Stomach (tissue), 9 donors: ENCODE measurements around the gene BANF2. TPM values are rescaled to one million over a fixed set of nuclear protein-coding genes. Genes with fewer than 3 reads are reported as not detected.

ENCODE experiments used
- DNase-seq, 2 donors: peaks; one replicate each; pipeline versions ENCODE4 v3.0.0 to v3.0.0-alpha.2; 2013 to 2019
- H3K27ac ChIP-seq, 5 donors: fragments of 200-600 bp in 4 of 5; sonication (generic) in 4 of 5; one replicate each; pipeline ENCODE4 v1.5.1; 2013 to 2019; ENCODE audit warnings: mild to moderate bottlenecking in 1 of 5, moderate library complexity in 1 of 5
- H3K27me3 ChIP-seq, 3 donors: fragments of 200-600 bp; sonication (generic); one replicate each; pipeline ENCODE4 v1.5.1; 2017 to 2019; ENCODE audit warnings: mixed run types in 1 of 3
- H3K36me3 ChIP-seq, 4 donors: fragments of 200-600 bp; sonication (generic); 1 replicate in 3 of 4; 2 replicates in 1 of 4; pipeline ENCODE4 v1.5.1; 2016 to 2019
- H3K4me1 ChIP-seq, 4 donors: fragments of 200-600 bp; sonication (generic); one replicate each; pipeline ENCODE4 v1.5.1; 2016 to 2019
- H3K4me3 ChIP-seq, 4 donors: fragments of 200-600 bp; sonication (generic) in 3 of 4; one replicate each; pipeline ENCODE4 v1.5.1; 2016 to 2019; ENCODE audit warnings: mild to moderate bottlenecking in 1 of 4
- H3K9me3 ChIP-seq, 4 donors: fragments of 200-600 bp; sonication (generic); one replicate each; pipeline ENCODE4 v1.5.1; 2016 to 2019
- EP300 ChIP-seq: sonication (generic); formaldehyde crosslinking; IDR thresholded peaks from one replicate; pipeline ENCODE4 v1.6.1; 2017; ENCODE audit warnings: antibody characterized with exemption
- POLR2A ChIP-seq, 4 donors: fragments of 450-650 bp; IDR thresholded peaks; one replicate each; pipeline ENCODE4 v1.6.1; 2016; ENCODE audit warnings: antibody characterized with exemption in 4 of 4, control low read depth in 2 of 4, mild to moderate bottlenecking in 1 of 4, moderate library complexity in 1 of 4
- POLR2AphosphoS5 ChIP-seq, 3 donors: sonication (generic); formaldehyde crosslinking; IDR thresholded peaks; one replicate each; pipeline ENCODE4 v1.6.1; 2016; ENCODE audit warnings: antibody characterized with exemption in 3 of 3
- WGBS, 5 donors: extraction: QIAGEN DNeasy Blood & Tissue Kit in 3 of 5; methylation state at CpG; one replicate each; pipeline versions ENCODE4 v1.1.5 to v1.1.7; 2013 to 2018; 5-methylcytosine and 5-hydroxymethylcytosine counted together
- intact Hi-C: fragments of 100-400 bp; cut with DNase I; formaldehyde crosslinking; loops from one replicate; pipeline ENCODE4 v1.15.1; 2023; ENCODE audit warnings: low total_unique reads
- polyA plus RNA-seq, 3 donors: library from polyadenylated mRNA; stranded (reverse); fragments of 200-250 nt; gene quantifications; one replicate each; pipeline ENCODE4 v1.2.3, GENCODE V29; 2013
- total RNA-seq, 5 donors: library from RNA; depleted of rRNA; stranded (reverse); fragments of >200 nt; gene quantifications; one replicate each; pipeline versions ENCODE4 v1.1.0 to v1.2.3, GENCODE V29; 2014 to 2016
- TF ChIP-seq, protein P1 (sequence below), 7 experiments: fragments of 450-650 bp in 4 of 7; fragments of 200-600 bp in 3 of 7; sonication (generic) in 3 of 7; IDR thresholded peaks; one replicate each; pipeline ENCODE4 v1.5.1; 2016 to 2019; ENCODE audit warnings: antibody characterized with exemption in 7 of 7, control low read depth in 2 of 7, mild to moderate bottlenecking in 1 of 7
- donor health status: healthy with polysubstance abuse.
- donor health status: Bipolar disorder and iron deficiency.
- donor health status: healthy.

Gene BANF2
- total and polyA plus RNA-seq, 8 donors: not detected

- TF ChIP-seq POLR2AphosphoS5 (IDR thresholded peaks at IDR 0.05) (no peak), EP300 (no peak), POLR2A (IDR thresholded peaks at IDR 0.05) (no peak)
- TF ChIP-seq, protein P1, sequence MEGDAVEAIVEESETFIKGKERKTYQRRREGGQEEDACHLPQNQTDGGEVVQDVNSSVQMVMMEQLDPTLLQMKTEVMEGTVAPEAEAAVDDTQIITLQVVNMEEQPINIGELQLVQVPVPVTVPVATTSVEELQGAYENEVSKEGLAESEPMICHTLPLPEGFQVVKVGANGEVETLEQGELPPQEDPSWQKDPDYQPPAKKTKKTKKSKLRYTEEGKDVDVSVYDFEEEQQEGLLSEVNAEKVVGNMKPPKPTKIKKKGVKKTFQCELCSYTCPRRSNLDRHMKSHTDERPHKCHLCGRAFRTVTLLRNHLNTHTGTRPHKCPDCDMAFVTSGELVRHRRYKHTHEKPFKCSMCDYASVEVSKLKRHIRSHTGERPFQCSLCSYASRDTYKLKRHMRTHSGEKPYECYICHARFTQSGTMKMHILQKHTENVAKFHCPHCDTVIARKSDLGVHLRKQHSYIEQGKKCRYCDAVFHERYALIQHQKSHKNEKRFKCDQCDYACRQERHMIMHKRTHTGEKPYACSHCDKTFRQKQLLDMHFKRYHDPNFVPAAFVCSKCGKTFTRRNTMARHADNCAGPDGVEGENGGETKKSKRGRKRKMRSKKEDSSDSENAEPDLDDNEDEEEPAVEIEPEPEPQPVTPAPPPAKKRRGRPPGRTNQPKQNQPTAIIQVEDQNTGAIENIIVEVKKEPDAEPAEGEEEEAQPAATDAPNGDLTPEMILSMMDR (IDR thresholded peaks at IDR 0.05): no peak
- Histone ChIP-seq H3K36me3 (no peaks in the 10 kb centered on the region), H3K9me3 (no peaks in the 10 kb centered on the region), H3K4me1 (peaks cover 14 to 43% (median 25%) of the 10 kb centered on the region in 4 donors), H3K27ac (no peak overlapping the region), H3K27me3 (no peaks in the 10 kb centered on the region), H3K4me3 (no peak overlapping the region)
- 62 to 88% (median 77%) methylated on average over 4 of the region's 4 CpGs for WGBS, 5 donors
- intact Hi-C loops: no loop called here
- no peak for DNase-seq
Measured at GRCh38 chr20:17712201-17712600, 12.4 kb downstream of the BANF2 start.

DNA sequence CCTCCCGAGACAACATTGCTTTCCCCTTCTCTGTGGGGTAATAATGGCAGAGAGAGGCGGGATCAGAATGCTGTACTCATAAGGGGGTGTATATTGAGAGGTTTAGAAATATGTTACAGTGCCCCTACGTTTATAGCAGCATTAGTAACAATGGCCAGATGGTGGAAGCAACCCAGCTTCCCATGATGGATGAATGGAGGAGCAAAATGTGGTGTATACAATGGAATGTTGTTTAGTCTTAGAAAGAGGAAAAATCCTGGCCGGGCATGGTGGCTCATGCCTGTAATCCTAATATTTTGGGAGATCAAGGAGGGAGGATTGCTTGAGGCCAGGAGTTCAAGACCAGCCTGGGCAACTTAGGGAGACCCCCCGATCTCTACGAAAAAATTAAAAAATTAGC lies 12.9 kb downstream of the BANF2 start:
- no peak for DNase-seq
- Histone ChIP-seq H3K36me3 (no peaks in the 10 kb centered on the region), H3K4me3 (no peak overlapping the region), H3K9me3 (no peaks in the 10 kb centered on the region), H3K4me1 (peaks cover 14 to 43% (median 25%) of the 10 kb centered on the region in 4 donors), H3K27ac (no peak overlapping the region), H3K27me3 (no peaks in the 10 kb centered on the region)
- TF ChIP-seq POLR2A (IDR thresholded peaks at IDR 0.05): no peak
- intact Hi-C loops: no loop called here
- WGBS, 5 donors: 70 to 85% (median 79%) methylated on average over 6 of the region's 6 CpGs

GRCh38 chr20:17714597-17714996 lies 14.8 kb downstream of the BANF2 start:
- Histone ChIP-seq H3K9me3 (no peaks in the 10 kb centered on the region), H3K36me3 (no peaks in the 10 kb centered on the region), H3K4me3 (no peak overlapping the region), H3K27me3 (no peaks in the 10 kb centered on the region), H3K4me1 (peaks cover 10 to 27% (median 19%) of the 10 kb centered on the region in 4 donors), H3K27ac (no peak overlapping the region)
- intact Hi-C loops: no loop called here
- 64 to 86% (median 73%) methylated on average over 1 of the region's 1 CpG for WGBS, 5 donors
- DNase-seq: no peak
- TF ChIP-seq, protein P1 (IDR thresholded peaks at IDR 0.05): no peak
- TF ChIP-seq EP300 (no peak), POLR2AphosphoS5 (IDR thresholded peaks at IDR 0.05) (no peak), POLR2A (IDR thresholded peaks at IDR 0.05) (no peak)

DNA sequence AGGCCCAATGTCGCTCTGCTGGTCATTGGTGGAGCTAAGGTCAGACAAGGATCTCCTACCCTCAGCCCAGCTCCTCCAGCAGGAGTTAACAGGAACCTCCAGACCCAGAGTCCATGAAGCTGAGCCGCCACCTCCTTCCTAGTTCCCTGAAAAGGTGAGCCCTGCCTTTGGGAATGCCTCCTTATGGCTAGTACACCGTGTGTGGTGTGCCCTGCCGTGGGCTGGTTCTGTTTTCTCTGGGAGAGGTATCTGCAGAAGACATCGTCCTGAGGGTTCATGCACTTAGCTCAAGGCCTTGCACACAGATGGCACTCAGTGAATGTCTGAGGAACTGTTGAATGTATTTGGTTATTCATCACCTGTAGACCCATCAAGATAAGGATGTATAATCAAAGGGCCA lies 15.3 kb downstream of the BANF2 start:
- H3K4me3 ChIP-seq: no peak overlapping the region
- no peaks in the 10 kb centered on the region for H3K9me3 ChIP-seq
- H3K27me3 ChIP-seq: no peaks in the 10 kb centered on the region
- H3K4me1 ChIP-seq: peaks cover 10 to 23% (median 17%) of the 10 kb centered on the region in 4 donors
- intact Hi-C loops: no loop called here
- H3K27ac ChIP-seq: no peak overlapping the region
- TF ChIP-seq POLR2A (IDR thresholded peaks at IDR 0.05) (no peak), POLR2AphosphoS5 (IDR thresholded peaks at IDR 0.05) (no peak), EP300 (no peak)
- TF ChIP-seq, protein P1 (IDR thresholded peaks at IDR 0.05): no peak
- 64 to 88% (median 79%) methylated on average over 5 of the region's 5 CpGs for WGBS, 5 donors
- no peak for DNase-seq
- no peaks in the 10 kb centered on the region for H3K36me3 ChIP-seq

GRCh38 chr20:17716331-17716730 lies 16.6 kb downstream of the BANF2 start:
- intact Hi-C loops: no loop called here
- Histone ChIP-seq H3K27me3 (no peaks in the 10 kb centered on the region), H3K9me3 (no peaks in the 10 kb centered on the region), H3K4me3 (no peak overlapping the region), H3K4me1 (peaks cover 0 to 10% (median 5%) of the 10 kb centered on the region in 4 donors), H3K27ac (no peak overlapping the region), H3K36me3 (no peaks in the 10 kb centered on the region)
- WGBS, 5 donors: 74 to 85% (median 83%) methylated on average over 7 of the region's 7 CpGs
- no peak for TF ChIP-seq POLR2A (IDR thresholded peaks at IDR 0.05)
- no peak for TF ChIP-seq EP300
- TF ChIP-seq, protein P1 (IDR thresholded peaks at IDR 0.05): no peak
- no peak for TF ChIP-seq POLR2AphosphoS5 (IDR thresholded peaks at IDR 0.05)
- DNase-seq: no peak
